ENCODE results near the gene FOXD2.

Gene FOXD2

GRCh38 chr1:47468709-47469389 is 31.0 kb downstream of the FOXD2 start:
- DNase-seq (ENCODE audit: low read depth), result no peak

- no peak for DNase-seq (ENCODE audit: low read depth)
Measured at GRCh38 chr1:47469390-47469759, 31.5 kb downstream of the FOXD2 start.

GRCh38 chr1:47469910-47470309 is 32.1 kb downstream of the FOXD2 start:
- DNase-seq (ENCODE audit: low read depth), result no peak

GRCh38 chr1:47471163-47471562 is 33.3 kb downstream of the FOXD2 start:
- no peak for DNase-seq (ENCODE audit: low read depth)

- DNase-seq (ENCODE audit: low read depth), result no peak
Measured at GRCh38 chr1:47474278-47475193, 36.7 kb downstream of the FOXD2 start.

GRCh38 chr1:47477595-47478080 is 39.8 kb downstream of the FOXD2 start:
- no peak for DNase-seq (ENCODE audit: low read depth)

GRCh38 chr1:47478090-47478489 is 40.2 kb downstream of the FOXD2 start:
- DNase-seq (ENCODE audit: low read depth), result no peak

GRCh38 chr1:47479664-47480063 is 41.8 kb downstream of the FOXD2 start:
- no peak for DNase-seq (ENCODE audit: low read depth)

- DNase-seq (ENCODE audit: low read depth), result no peak
Measured at GRCh38 chr1:47481936-47482335, 44.1 kb downstream of the FOXD2 start.

GRCh38 chr1:47482786-47483185 is 44.9 kb downstream of the FOXD2 start:
- no peak for DNase-seq (ENCODE audit: low read depth)

GRCh38 chr1:47483651-47484050 is 45.8 kb downstream of the FOXD2 start:
- no peak for DNase-seq (ENCODE audit: low read depth)

GRCh38 chr1:47485817-47486216 is 48.0 kb downstream of the FOXD2 start:
- DNase-seq (ENCODE audit: low read depth), result no peak

GRCh38 chr1:47487332-47487731 is 49.5 kb downstream of the FOXD2 start:
- no peak for DNase-seq (ENCODE audit: low read depth)

GRCh38 chr1:47487850-47488450 is 50.1 kb downstream of the FOXD2 start:
- no peak for DNase-seq (ENCODE audit: low read depth)

Measured in activated gamma-delta T cell treated with anti-CD3 and anti-CD28 coated beads, Interleukin-2, amount 50 U/mL, for 16 hours (primary cell).